Measurements from ENCODE around the gene TYR.
"Not testable (repeated sequence)": the region's sequence is repeated elsewhere in the genome, so short reads cannot be mapped to it uniquely, and the experiment has no call there.

The TYR gene

GRCh38 chr11:89342880-89343572 lies 165.4 kb downstream of the TYR start:
- not testable (repeated sequence) for DNase-seq (ENCODE audit: insufficient read length); FAIRE-seq
